Osteocyte (in vitro differentiated cells): ENCODE measurements around the gene NT5DC2. TPM values are rescaled to one million over a fixed set of nuclear protein-coding genes. Genes with fewer than 3 reads are reported as not detected.

Experiments
- DNase-seq: peaks from one replicate; pipeline ENCODE4 v3.0.0; 2021; ENCODE audit warnings: mixed read lengths; ENCODE audit not compliant: unreplicated experiment; ENCODE audit errors: extremely low spot score
- H3K27ac Mint-ChIP-seq: one replicate; pipeline ENCODE4 v1.8.0; 2021; ENCODE audit warnings: mild to moderate bottlenecking, mixed read lengths; ENCODE audit not compliant: unreplicated experiment
- H3K27me3 Mint-ChIP-seq: one replicate; pipeline ENCODE4 v1.8.0; 2021; ENCODE audit warnings: mixed read lengths; ENCODE audit not compliant: unreplicated experiment
- H3K36me3 Mint-ChIP-seq: one replicate; pipeline ENCODE4 v1.8.0; 2021; ENCODE audit warnings: mixed read lengths; ENCODE audit not compliant: unreplicated experiment
- H3K4me1 Mint-ChIP-seq: one replicate; pipeline ENCODE4 v1.8.0; 2021; ENCODE audit warnings: mixed read lengths; ENCODE audit not compliant: unreplicated experiment
- H3K4me3 Mint-ChIP-seq: one replicate; pipeline ENCODE4 v1.8.0; 2021; ENCODE audit warnings: mild to moderate bottlenecking, moderate library complexity, mixed read lengths; ENCODE audit not compliant: unreplicated experiment
- H3K9me3 Mint-ChIP-seq: one replicate; pipeline ENCODE4 v1.8.0; 2021; ENCODE audit warnings: mixed read lengths; ENCODE audit not compliant: unreplicated experiment
- CTCF ChIP-seq: fragments of 200-600 bp; sonication (generic); IDR thresholded peaks from 2 replicates; pipeline ENCODE4 v1.5.0; 2021; ENCODE audit warnings: antibody characterized with exemption, mild to moderate bottlenecking, moderate library complexity
- total RNA-seq: library from RNA; stranded (reverse); gene quantifications from 2 replicates; pipeline ENCODE4 v1.2.1, GENCODE V29; 2021

Gene NT5DC2
- total RNA-seq, 1 donor from 2014 or later = 178 TPM

- Mint-ChIP-seq H3K4me3 (no peak overlapping the region), H3K27ac (no peak overlapping the region), H3K9me3 (no peaks in the 10 kb centered on the region), H3K4me1 (peaks cover 11% of the 10 kb centered on the region), H3K27me3 (no peaks in the 10 kb centered on the region), H3K36me3 (peaks cover 12% of the 10 kb centered on the region)
- no peak for DNase-seq
- no peak for TF ChIP-seq CTCF
Observed at GRCh38 chr3:52493232-52494017, 40.2 kb downstream of the NT5DC2 start.

GRCh38 chr3:52492059-52492458 lies 41.6 kb downstream of the NT5DC2 start:
- H3K36me3 Mint-ChIP-seq = peaks cover 22% of the 10 kb centered on the region
- H3K9me3 Mint-ChIP-seq = no peaks in the 10 kb centered on the region
- no peak overlapping the region for H3K27ac Mint-ChIP-seq
- no peak overlapping the region for H3K4me3 Mint-ChIP-seq
- no peak for TF ChIP-seq CTCF
- no peaks in the 10 kb centered on the region for H3K27me3 Mint-ChIP-seq
- DNase-seq = no peak
- peaks cover 10% of the 10 kb centered on the region for H3K4me1 Mint-ChIP-seq

- Mint-ChIP-seq H3K36me3 (peaks cover 22% of the 10 kb centered on the region), H3K9me3 (no peaks in the 10 kb centered on the region), H3K27me3 (no peaks in the 10 kb centered on the region), H3K27ac (peak overlapping the region; percentile 14), H3K4me3 (no peak overlapping the region), H3K4me1 (peaks cover 10% of the 10 kb centered on the region)
- no peak for TF ChIP-seq CTCF
- no peak for DNase-seq
Observed at GRCh38 chr3:52490939-52491526, 42.6 kb downstream of the NT5DC2 start.

- no peak for TF ChIP-seq CTCF
- H3K36me3 Mint-ChIP-seq = peaks cover 27% of the 10 kb centered on the region
- H3K4me1 Mint-ChIP-seq = peaks cover 10% of the 10 kb centered on the region
- no peak for DNase-seq
- no peak overlapping the region for H3K4me3 Mint-ChIP-seq
- no peaks in the 10 kb centered on the region for H3K27me3 Mint-ChIP-seq
- H3K27ac Mint-ChIP-seq = peak overlapping the region; percentile 14
- no peaks in the 10 kb centered on the region for H3K9me3 Mint-ChIP-seq
Observed at GRCh38 chr3:52490035-52490938, 43.4 kb downstream of the NT5DC2 start.
